HepG2 (cell line): ENCODE data around the gene ATF6. TPM values are rescaled to one million over a fixed set of nuclear protein-coding genes. Genes with fewer than 3 reads are reported as not detected.

Experiments
- ATAC-seq: fragments of 200-7000 bp; cut with Tn5 transposase; 3 replicates; pipeline ENCODE4 v1.9.1; 2020; ENCODE audit warnings: mild to moderate bottlenecking, moderate library complexity
- BruUV-seq: library from RNA; stranded (reverse); fragments of 400-500 nt; replicated peaks from 2 replicates; lab custom pipeline; 2021; lab: Mats Ljungman, UMichigan
- CTCF ChIA-PET: fragments of 300-600 bp; formaldehyde crosslinking; extraction: SDS; loops from one replicate; lab custom pipeline; 2021; ENCODE audit warnings: low total read pairs, inconsistent platforms, low intra/inter-chr PET ratio; lab: Yijun Ruan, JAX
- POLR2A ChIA-PET: fragments of 350-600 bp; sonication (Branson Sonifier 250); formaldehyde crosslinking; loops from one replicate; lab custom pipeline; 2020; ENCODE audit warnings: antibody characterized with exemption, inconsistent platforms; lab: Yijun Ruan, JAX
- DNase-seq: peaks from one replicate; pipeline ENCODE4 v3.0.0-alpha.2; 2015; ENCODE audit warnings: low spot score
- FAIRE-seq: peaks from 3 replicates; lab custom pipeline; 2011; peaks lifted over from hg19 to GRCh38; lab: Jason Lieb, UNC
- H2AFZ ChIP-seq: one replicate; pipeline ENCODE4 v1.6.1; 2011; ENCODE audit warnings: low read length, inconsistent platforms
- H3K27ac ChIP-seq: fragments of 300-600 bp; 3 replicates; pipeline ENCODE4 v1.8.0; 2011; ENCODE audit warnings: mixed run types, mild to moderate bottlenecking, mixed read lengths, low read length, inconsistent platforms; ENCODE audit not compliant: insufficient read depth; ENCODE audit errors: extremely low read length
- H3K27me3 ChIP-seq, 2 experiments: fragments of 200-600 bp in 1 of 2; 2 replicates in 1 of 2; 3 replicates in 1 of 2; pipeline versions ENCODE4 v1.6.0 to v1.8.0; 2011; ENCODE audit warnings: low read length in 2 of 2, mild to moderate bottlenecking in 2 of 2, moderate library complexity in 2 of 2, inconsistent platforms in 1 of 2; ENCODE audit not compliant: insufficient read depth in 2 of 2, control insufficient read depth in 1 of 2
- H3K36me3 ChIP-seq, 2 experiments: fragments of 200-600 bp in 1 of 2; replicated peaks in 1 of 2; 2 replicates in 1 of 2; 3 replicates in 1 of 2; pipeline versions ENCODE4 v1.5.1 to v1.8.0; 2011; ENCODE audit warnings: low read length in 2 of 2, inconsistent platforms in 1 of 2; ENCODE audit not compliant: insufficient read depth in 2 of 2, control insufficient read depth in 1 of 2
- H3K4me1 ChIP-seq: 2 replicates; pipeline ENCODE4 v1.5.1; 2012; ENCODE audit warnings: low read length, inconsistent platforms; ENCODE audit not compliant: insufficient read depth
- H3K4me2 ChIP-seq: 2 replicates; pipeline ENCODE4 v1.6.0; 2011; ENCODE audit warnings: low read depth, low read length, inconsistent platforms
- H3K4me3 ChIP-seq, 3 experiments: fragments of 200-600 bp in 1 of 3; sonication (generic), shearing (Covaris generic) in 1 of 3; replicated peaks in 1 of 3; 2 replicates each; pipeline ENCODE4 v1.5.1; 2011 to 2016; ENCODE audit warnings: low read length in 3 of 3, inconsistent platforms in 2 of 3, low read depth in 2 of 3, mild to moderate bottlenecking in 2 of 3, control low read depth in 1 of 3, mixed read lengths in 1 of 3; ENCODE audit not compliant: insufficient read depth in 1 of 3
- H3K79me2 ChIP-seq: one replicate; pipeline ENCODE4 v1.6.1; 2011; ENCODE audit warnings: low read length, inconsistent platforms; ENCODE audit not compliant: insufficient read depth
- H3K9ac ChIP-seq: 2 replicates; pipeline ENCODE4 v1.6.0; 2011; ENCODE audit warnings: mild to moderate bottlenecking, low read depth, low read length, inconsistent platforms; ENCODE audit not compliant: insufficient read depth
- H3K9me3 ChIP-seq: 2 replicates; pipeline ENCODE4 v1.5.1; 2012; ENCODE audit warnings: mild to moderate bottlenecking, low read length
- H4K20me1 ChIP-seq: 2 replicates; pipeline ENCODE4 v1.6.0; 2011; ENCODE audit warnings: inconsistent platforms, mild to moderate bottlenecking, low read length, moderate library complexity; ENCODE audit not compliant: insufficient read depth
- CEBPB ChIP-seq: IDR thresholded peaks from 2 replicates; pipeline ENCODE4 v1.6.1; 2011; ENCODE audit warnings: low read depth, low read length, improper control_type of control experiment, borderline replicate concordance
- ETS1 ChIP-seq: sonication (generic); formaldehyde crosslinking; IDR thresholded peaks from 2 replicates; pipeline ENCODE4 v1.4.0; 2020; ENCODE audit warnings: missing genetic modification reagents
- FOXP1 ChIP-seq, 2 experiments: fragments of 450-650 bp in 1 of 2; IDR thresholded peaks; 2 replicates each; pipeline ENCODE4 v1.6.1; 2017 to 2018; ENCODE audit warnings: antibody characterized with exemption in 1 of 2
- RFXAP ChIP-seq: sonication (generic); formaldehyde crosslinking; IDR thresholded peaks from 2 replicates; pipeline ENCODE4 v1.4.0; 2020; ENCODE audit warnings: missing genetic modification reagents, borderline replicate concordance
- ZNF710 ChIP-seq: sonication (generic); formaldehyde crosslinking; IDR thresholded peaks from 2 replicates; pipeline ENCODE4 v1.5.0; 2020; ENCODE audit warnings: mild to moderate bottlenecking, missing genetic modification reagents, borderline replicate concordance
- WGBS: methylation state at CpG from one replicate; pipeline ENCODE4 v1.1.6; 2017; ENCODE audit warnings: low lambda C conversion rate; 5-methylcytosine and 5-hydroxymethylcytosine counted together
- in situ Hi-C: cut with HindIII; loops from 2 replicates; pipeline ENCODE4 v1.10.0; 2017; ENCODE audit warnings: low pct_unique_long_range_greater_than_20kb; ENCODE audit not compliant: extremely low pct_ligation_motif_present
- intact Hi-C: fragments of 100-400 bp; cut with micrococcal nuclease; formaldehyde crosslinking; loops from one replicate; pipeline ENCODE4 v1.10.0; 2022; ENCODE audit not compliant: unreplicated experiment
- polyA plus RNA-seq, 8 experiments: library from polyadenylated mRNA; depleted of rRNA in 3 of 8; stranded (reverse) in 7 of 8; unstranded in 1 of 8; fragments of >200 nt; fragmentation: Illumina TruSeq in 4 of 8; extraction: Trizol in 4 of 8; gene quantifications; 2 replicates each; pipeline versions ENCODE4 v1.2.1 to v1.2.3, GENCODE V29; 2011 to 2016; ENCODE audit warnings: low read depth in 4 of 8, missing spikeins in 1 of 8, mixed read lengths in 1 of 8; ENCODE audit not compliant: insufficient read depth in 1 of 8
- total RNA-seq, 5 experiments: library from RNA; depleted of rRNA; stranded (reverse); fragments of >200 nt; fragmentation: Illumina TruSeq; extraction: Trizol; gene quantifications; 2 replicates each; pipeline ENCODE4 v1.2.3, GENCODE V29; 2016; ENCODE audit warnings: low read depth in 1 of 5

ATF6 gene
- total and polyA plus RNA-seq, 2 of the 13 experiments (the other 11 are each of a cell fraction or from before 2014, with no cell fraction given): 13.2 to 14.5 TPM

GRCh38 chr1:161790587-161791317, 24.6 kb downstream of the ATF6 start:
- no TSS peak for BruUV-seq
- no peaks in the 10 kb centered on the region for H3K27me3 ChIP-seq
- H3K9me3 ChIP-seq: no peaks in the 10 kb centered on the region
- H2AFZ ChIP-seq: no peak overlapping the region
- no peak for ATAC-seq
- FAIRE-seq: no peak
- TF ChIP-seq ETS1 (CRISPR knock-in tag) (no peak), ZNF710 (no peak), RFXAP (CRISPR knock-in tag) (no peak), CEBPB (peak; percentile 33; the same call in 1 of the 2 replicates), FOXP1 (IDR thresholded peaks at IDR 0.05) (peak; percentile 79), FOXP1 (CRISPR knock-in tag; IDR thresholded peaks at IDR 0.05) (no peak)
- no peaks in the 10 kb centered on the region for H3K79me2 ChIP-seq
- no peak overlapping the region for H3K9ac ChIP-seq
- DNase-seq: no peak
- H3K4me2 ChIP-seq: no peak overlapping the region
- no peaks in the 10 kb centered on the region for H3K4me1 ChIP-seq
- intact Hi-C loops (loop anchor here (10.0 kb wide), 1 partner anchor 74 kb away; no protein-coding TSS in a partner anchor), in situ Hi-C loops (loop anchor here (5.0 kb wide), 1 partner anchor 237 kb away; no protein-coding TSS in a partner anchor)
- ChIA-PET POLR2A (no interaction called here), CTCF (no interaction called here)
- no peaks in the 10 kb centered on the region for H4K20me1 ChIP-seq
- H3K36me3 ChIP-seq: peaks cover 8 to 51% of the 10 kb centered on the region in 2 experiments; a peak in 4 of 5 replicates
- no peak overlapping the region for H3K4me3 ChIP-seq
- no peak overlapping the region for H3K27ac ChIP-seq
- WGBS: 100% methylated on average over 4 of the region's 4 CpGs
